Parathyroid adenoma (tissue), 2 donors: Measurements from ENCODE around the gene TINAGL1.

Experiments
- H2AFZ ChIP-seq: fragments of 300-600 bp; sonication (generic); one replicate; pipeline ENCODE4 v1.7.0; 2017; ENCODE audit warnings: antibody characterized with exemption, mild to moderate bottlenecking
- H3K27ac ChIP-seq: fragments of 300-600 bp; sonication (generic); one replicate; pipeline ENCODE4 v1.7.0; 2017
- H3K27me3 ChIP-seq: fragments of 300-600 bp; sonication (generic); one replicate; pipeline ENCODE4 v1.7.0; 2017; ENCODE audit warnings: low read length; ENCODE audit not compliant: control insufficient read depth, insufficient read depth
- H3K36me3 ChIP-seq: fragments of 300-600 bp; sonication (generic); one replicate; pipeline ENCODE4 v1.7.0; 2017; ENCODE audit warnings: low read length; ENCODE audit not compliant: control insufficient read depth, insufficient read depth
- H3K4me1 ChIP-seq: fragments of 300-600 bp; sonication (generic); one replicate; pipeline ENCODE4 v1.7.0; 2017; ENCODE audit warnings: control low read depth
- H3K4me2 ChIP-seq: fragments of 300-600 bp; sonication (generic); one replicate; pipeline ENCODE4 v1.7.0; 2017; ENCODE audit warnings: low read length
- H3K4me3 ChIP-seq: fragments of 300-600 bp; sonication (generic); one replicate; pipeline ENCODE4 v1.7.0; 2017; ENCODE audit warnings: low read depth, low read length
- H3K79me2 ChIP-seq: fragments of 300-600 bp; sonication (generic); one replicate; pipeline ENCODE4 v1.7.0; 2017; ENCODE audit warnings: control low read depth
- H3K9ac ChIP-seq: fragments of 300-600 bp; sonication (generic); one replicate; pipeline ENCODE4 v1.7.0; 2017; ENCODE audit warnings: mild to moderate bottlenecking
- H3K9me3 ChIP-seq: fragments of 300-600 bp; sonication (generic); one replicate; pipeline ENCODE4 v1.7.0; 2017; ENCODE audit warnings: low read length; ENCODE audit not compliant: control insufficient read depth
- CTCF ChIP-seq: fragments of 300-600 bp; sonication (generic); IDR thresholded peaks from one replicate; pipeline ENCODE4 v1.7.0; 2017; ENCODE audit warnings: antibody characterized with exemption, mild to moderate bottlenecking
- donor health status: primary hyperparathyroidism.

The TINAGL1 gene

GRCh38 chr1:31564606-31564989 is 11.7 kb upstream of the TINAGL1 start:
- H3K27me3 ChIP-seq = no peaks in the 10 kb centered on the region
- no peaks in the 10 kb centered on the region for H3K79me2 ChIP-seq
- H3K9ac ChIP-seq = no peak overlapping the region
- no peaks in the 10 kb centered on the region for H3K36me3 ChIP-seq
- no peaks in the 10 kb centered on the region for H3K9me3 ChIP-seq
- TF ChIP-seq CTCF = no peak
- no peaks in the 10 kb centered on the region for H3K4me1 ChIP-seq
- no peak overlapping the region for H2AFZ ChIP-seq
- H3K27ac ChIP-seq = no peak overlapping the region
- no peak overlapping the region for H3K4me2 ChIP-seq
- no peak overlapping the region for H3K4me3 ChIP-seq

GRCh38 chr1:31567956-31568570 is 8.3 kb upstream of the TINAGL1 start:
- H3K9me3 ChIP-seq = no peaks in the 10 kb centered on the region
- no peaks in the 10 kb centered on the region for H3K36me3 ChIP-seq
- no peaks in the 10 kb centered on the region for H3K27me3 ChIP-seq
- no peaks in the 10 kb centered on the region for H3K4me1 ChIP-seq
- TF ChIP-seq CTCF = no peak
- H3K4me2 ChIP-seq = no peak overlapping the region
- no peak overlapping the region for H2AFZ ChIP-seq
- H3K9ac ChIP-seq = no peak overlapping the region
- H3K79me2 ChIP-seq = no peaks in the 10 kb centered on the region
- no peak overlapping the region for H3K27ac ChIP-seq
- H3K4me3 ChIP-seq = no peak overlapping the region

- H3K27ac ChIP-seq = no peak overlapping the region
- H3K9ac ChIP-seq = no peak overlapping the region
- no peaks in the 10 kb centered on the region for H3K36me3 ChIP-seq
- H3K4me1 ChIP-seq = no peaks in the 10 kb centered on the region
- no peak overlapping the region for H3K4me2 ChIP-seq
- no peaks in the 10 kb centered on the region for H3K79me2 ChIP-seq
- H3K9me3 ChIP-seq = no peaks in the 10 kb centered on the region
- no peaks in the 10 kb centered on the region for H3K27me3 ChIP-seq
- no peak overlapping the region for H2AFZ ChIP-seq
- TF ChIP-seq CTCF = no peak
- H3K4me3 ChIP-seq = no peak overlapping the region
Measured at GRCh38 chr1:31568895-31569595, 7.3 kb upstream of the TINAGL1 start.

- H3K4me3 ChIP-seq = no peak overlapping the region
- H2AFZ ChIP-seq = no peak overlapping the region
- TF ChIP-seq CTCF = no peak
- H3K9ac ChIP-seq = no peak overlapping the region
- H3K4me2 ChIP-seq = no peak overlapping the region
- H3K4me1 ChIP-seq = no peaks in the 10 kb centered on the region
- no peaks in the 10 kb centered on the region for H3K79me2 ChIP-seq
- H3K27ac ChIP-seq = no peak overlapping the region
- no peaks in the 10 kb centered on the region for H3K9me3 ChIP-seq
- no peaks in the 10 kb centered on the region for H3K36me3 ChIP-seq
- H3K27me3 ChIP-seq = no peaks in the 10 kb centered on the region
Measured at GRCh38 chr1:31569596-31570173, 6.6 kb upstream of the TINAGL1 start.
